GM18909 (cell line): ENCODE data around the gene VPS54.
"Not testable (repeated sequence)": the region's sequence is repeated elsewhere in the genome, so short reads cannot be mapped to it uniquely, and the experiment has no call there.

Source experiments
- ATAC-seq: cut with Tn5 transposase; IDR thresholded peaks from one replicate; pipeline ENCODE4 v1.9.1; 2021; ENCODE audit warnings: mild to moderate bottlenecking; ENCODE audit not compliant: unreplicated experiment, poor library complexity

The VPS54 gene

DNA sequence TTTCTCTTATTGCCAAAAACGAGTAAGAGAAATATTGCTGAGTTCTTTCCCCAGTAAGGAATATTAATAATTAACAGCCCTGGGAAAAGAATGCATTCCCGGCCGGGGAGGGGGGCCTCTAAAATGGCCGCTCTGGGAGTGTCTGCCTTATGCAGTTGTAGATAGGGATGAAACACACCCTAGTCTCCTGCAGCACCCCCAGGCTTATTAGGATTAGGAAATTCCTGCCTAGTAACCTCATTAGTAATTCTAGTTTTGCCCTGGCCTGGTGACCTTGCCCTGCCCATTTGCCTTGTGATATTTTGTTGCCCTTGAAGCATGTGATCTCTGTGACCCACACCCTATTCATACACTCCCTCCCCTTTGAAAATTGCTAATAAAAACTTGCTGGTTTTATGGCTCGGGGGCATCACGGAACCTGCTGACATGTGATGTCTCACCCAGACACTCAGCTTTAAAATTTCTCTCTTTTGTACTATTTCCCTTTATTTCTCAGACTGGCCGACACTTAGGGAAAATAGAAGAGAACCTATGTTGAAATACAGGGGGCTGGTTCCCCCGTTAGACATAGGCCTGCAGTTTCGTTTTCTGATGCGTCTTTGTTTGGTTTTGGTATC lies 22.5 kb downstream of the VPS54 start:
- ATAC-seq = not testable (repeated sequence)

DNA sequence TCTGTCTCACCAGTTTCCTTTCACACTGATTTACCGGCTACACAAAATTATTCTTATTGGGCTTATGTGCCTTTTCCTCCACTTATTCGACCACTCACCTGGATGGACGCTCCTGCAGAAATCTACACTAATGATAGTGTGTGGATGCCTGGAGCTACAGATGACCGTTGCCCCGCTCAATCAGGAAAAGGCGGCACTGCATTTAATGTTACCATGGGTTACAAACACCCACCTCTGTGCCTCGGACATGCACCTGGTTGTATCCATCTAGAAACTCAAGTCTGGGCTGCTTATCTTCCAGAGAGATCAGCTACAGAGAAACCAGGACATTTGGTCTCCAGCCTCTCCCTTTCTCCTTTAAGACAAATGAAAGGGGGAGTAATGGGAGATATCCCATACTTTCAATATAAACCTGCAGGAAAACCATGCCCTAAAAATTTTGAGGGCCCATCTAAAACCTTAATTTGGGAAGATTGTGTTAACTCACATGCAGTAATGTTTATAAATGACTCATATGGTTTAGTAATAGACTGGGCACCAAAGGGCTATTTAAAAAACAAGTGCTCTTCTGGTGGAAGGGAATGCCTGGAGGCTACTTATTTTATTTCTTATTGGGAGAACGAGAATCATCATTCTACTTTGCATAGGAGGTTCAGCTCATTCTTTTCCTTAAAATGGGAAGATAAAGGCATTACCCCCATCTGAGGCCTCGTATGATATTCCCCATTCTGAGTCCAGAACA lies 24.7 kb downstream of the VPS54 start:
- not testable (repeated sequence) for ATAC-seq

- ATAC-seq = no peak
Observed at GRCh38 chr2:63993871-63994270, 25.4 kb downstream of the VPS54 start.

GRCh38 chr2:63993130-63993584 lies 26.1 kb downstream of the VPS54 start:
- not testable (repeated sequence) for ATAC-seq

GRCh38 chr2:63992061-63992685 lies 27.1 kb downstream of the VPS54 start:
- ATAC-seq = no peak

DNA sequence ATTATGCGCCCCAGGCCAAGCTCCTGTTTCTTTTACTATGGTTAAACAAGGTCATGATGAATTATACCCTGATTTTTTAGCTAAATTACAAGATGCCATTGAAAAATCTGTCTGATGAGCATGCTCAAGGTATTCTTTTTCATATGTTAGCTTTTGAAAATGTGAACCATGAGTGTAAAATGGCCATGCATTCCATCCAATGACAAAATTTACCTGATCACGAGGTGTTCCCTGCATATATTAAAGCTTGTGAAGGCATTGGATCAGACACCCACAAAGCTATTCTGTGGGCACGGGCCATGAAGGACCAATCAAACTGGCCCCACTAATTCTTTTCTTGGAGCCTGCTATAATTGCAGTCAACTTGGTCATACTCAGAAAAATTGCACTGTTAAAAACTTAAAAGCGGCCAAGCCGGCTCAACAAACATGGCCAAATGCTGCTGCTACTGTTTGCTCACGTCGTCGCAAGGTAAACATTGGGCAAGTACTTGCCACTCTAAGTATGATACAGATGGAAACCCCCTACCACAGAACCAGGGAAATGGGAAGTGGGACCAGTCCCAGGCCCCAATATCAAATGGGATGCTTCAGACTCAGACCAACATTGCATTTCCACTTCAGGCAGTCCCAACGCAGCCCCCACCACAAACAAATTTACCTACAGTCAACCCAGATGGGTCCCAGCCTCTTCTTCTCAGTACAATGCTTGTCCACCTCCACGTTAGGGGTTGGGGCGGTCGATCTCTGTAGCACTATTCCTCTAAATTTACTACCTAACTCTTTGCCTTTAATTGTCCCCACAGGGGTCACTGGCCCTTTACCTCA lies 27.8 kb downstream of the VPS54 start:
- ATAC-seq = not testable (repeated sequence)

DNA sequence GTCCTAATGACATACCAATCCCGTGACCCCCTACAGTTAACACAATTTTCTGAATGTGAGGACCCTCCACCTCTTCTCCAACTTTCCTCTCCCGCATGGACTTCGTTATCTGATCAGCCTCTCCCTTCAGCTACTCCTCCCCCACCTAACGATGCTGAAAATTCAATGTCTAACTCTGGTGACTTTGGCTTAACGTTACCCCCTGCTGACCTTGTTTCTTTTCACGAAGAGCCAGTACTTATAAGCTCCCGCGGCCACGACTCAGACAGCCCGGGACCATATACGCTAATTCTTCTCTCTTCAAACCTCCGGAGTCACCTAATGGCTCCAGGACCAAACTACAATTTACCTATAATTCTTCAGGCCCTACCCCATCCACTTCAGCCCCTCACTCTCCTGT lies 29.2 kb downstream of the VPS54 start:
- ATAC-seq = no peak

DNA sequence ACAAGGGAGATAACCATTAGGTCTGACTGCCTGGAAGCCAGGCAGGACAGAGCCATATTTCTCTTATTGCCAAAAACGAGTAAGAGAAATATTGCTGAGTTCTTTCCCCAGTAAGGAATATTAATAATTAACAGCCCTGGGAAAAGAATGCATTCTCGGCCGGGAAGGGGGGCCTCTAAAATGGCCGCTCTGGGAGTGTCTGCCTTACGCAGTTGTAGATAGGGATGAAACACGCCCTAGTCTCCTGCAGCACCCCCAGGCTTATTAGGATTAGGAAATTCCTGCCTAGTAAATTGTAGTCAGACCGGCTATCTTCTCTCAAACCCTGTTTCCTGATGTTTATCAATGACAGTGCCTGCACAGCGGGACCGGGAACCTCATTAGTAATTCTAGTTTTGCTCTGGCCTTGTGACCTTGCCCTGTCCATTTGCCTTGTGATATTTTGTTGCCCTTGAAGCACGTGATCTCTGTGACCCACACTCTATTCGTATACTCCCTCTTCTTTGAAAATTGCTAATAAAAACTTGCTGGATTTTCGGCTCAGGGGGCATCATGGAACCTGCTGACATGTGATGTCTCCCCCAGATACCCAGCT lies 30.3 kb downstream of the VPS54 start:
- not testable (repeated sequence) for ATAC-seq

GRCh38 chr2:63984606-63985359 lies 34.4 kb downstream of the VPS54 start:
- ATAC-seq = no peak

GRCh38 chr2:63983986-63984605 lies 35.1 kb downstream of the VPS54 start:
- no peak for ATAC-seq

- no peak for ATAC-seq
Observed at GRCh38 chr2:63982335-63982734, 36.9 kb downstream of the VPS54 start.

- ATAC-seq = no peak
Observed at GRCh38 chr2:63981702-63982103, 37.5 kb downstream of the VPS54 start.

DNA sequence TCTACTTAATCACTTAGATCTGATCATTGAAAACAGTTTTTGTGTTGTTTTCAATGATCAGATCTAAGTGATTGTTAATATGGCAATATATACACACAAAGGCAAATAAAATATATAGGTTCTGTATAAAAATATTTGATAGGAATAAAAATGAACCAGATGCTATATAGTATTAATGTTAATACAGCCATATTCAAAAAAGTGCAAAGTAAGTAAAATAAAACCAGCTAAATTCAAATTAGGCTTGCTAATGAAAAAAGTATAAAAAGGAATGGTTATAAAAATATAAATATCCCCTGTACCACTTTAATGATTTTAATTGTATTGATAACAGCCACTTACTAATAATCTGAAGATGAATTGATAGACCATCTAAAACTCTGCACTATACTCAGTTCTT lies 38.4 kb downstream of the VPS54 start:
- no peak for ATAC-seq

DNA sequence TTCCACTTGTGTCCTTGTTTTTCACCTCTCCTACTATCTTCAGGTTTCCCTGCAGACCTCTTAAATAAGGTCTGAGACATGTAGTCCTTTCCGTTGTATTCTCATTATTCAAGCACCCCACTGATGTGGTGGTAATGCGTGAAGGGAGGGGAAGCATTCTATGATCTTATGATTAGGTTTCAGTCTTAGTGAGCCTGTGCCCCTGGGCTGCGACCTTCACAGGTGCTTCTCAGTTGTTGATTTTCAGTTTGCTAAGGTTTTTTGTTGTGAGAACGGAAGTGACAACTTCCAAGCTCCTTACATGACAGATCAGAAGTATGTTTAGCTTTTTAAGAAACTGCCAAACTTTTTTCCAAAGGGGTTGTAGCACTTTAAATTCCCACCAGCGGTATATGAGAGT lies 41.3 kb downstream of the VPS54 start:
- ATAC-seq = peak; percentile 97

GRCh38 chr2:63976125-63976510 lies 43.1 kb downstream of the VPS54 start:
- no peak for ATAC-seq

DNA sequence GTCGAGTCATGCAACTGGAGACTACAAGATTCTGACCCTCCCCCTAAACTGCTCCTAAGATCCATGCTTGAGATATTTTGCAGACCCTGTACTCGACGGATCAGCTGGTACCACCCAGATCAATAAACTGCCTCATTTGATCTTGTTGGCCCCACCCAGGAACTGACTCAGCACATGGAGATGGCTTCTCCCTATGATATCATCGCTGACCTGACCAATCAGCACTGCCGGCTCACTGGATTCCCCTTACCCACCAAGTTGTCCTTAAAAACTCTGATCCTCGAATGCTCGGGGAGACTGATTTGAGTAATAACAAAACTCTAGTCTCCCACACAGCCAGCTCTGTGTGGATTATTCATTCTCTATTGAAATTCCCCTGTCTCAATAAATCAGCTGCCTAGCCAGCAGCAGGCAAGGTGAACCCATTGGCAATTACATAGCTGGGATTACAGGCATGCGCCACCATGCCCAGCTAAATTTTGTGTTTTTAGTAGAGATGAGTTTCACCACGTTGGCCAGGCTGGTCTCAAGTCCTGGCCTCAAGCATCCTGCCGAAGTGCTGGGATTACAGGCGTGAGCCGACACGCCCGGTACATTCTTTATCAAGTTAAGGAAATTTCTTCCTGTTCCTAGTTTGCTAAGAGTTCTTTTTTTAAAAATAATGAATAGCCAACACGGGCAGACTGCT lies 43.6 kb downstream of the VPS54 start:
- ATAC-seq = no peak

GRCh38 chr2:63975036-63975435 lies 44.2 kb downstream of the VPS54 start:
- ATAC-seq = not testable (repeated sequence)

- ATAC-seq = no peak
Observed at GRCh38 chr2:63962186-63962585, 57.0 kb downstream of the VPS54 start.

DNA sequence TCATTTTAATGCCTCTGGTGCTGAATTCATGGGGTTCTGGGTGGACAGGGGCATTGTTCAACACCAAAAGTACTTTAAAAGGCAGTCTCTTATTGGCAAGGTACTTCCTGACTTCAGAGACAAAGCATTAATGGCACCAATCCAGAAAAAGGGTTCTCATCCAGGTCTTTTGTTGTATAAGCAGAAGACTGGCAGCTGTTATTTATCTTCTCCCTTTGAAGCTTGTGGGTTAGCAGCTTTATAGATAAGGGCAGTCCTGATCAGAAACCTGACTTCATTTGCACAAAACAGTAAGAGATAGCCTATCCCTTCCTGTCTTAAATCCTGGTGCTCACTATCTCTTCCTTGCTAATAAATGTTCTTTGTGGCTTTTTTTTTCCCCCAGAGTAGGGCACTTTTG lies 68.8 kb downstream of the VPS54 start:
- no peak for ATAC-seq
